Stomach (tissue), 4 donors: ENCODE data around the gene GLIS2.

Experiments used
- EP300 ChIP-seq: sonication (generic); formaldehyde crosslinking; IDR thresholded peaks from one replicate; pipeline ENCODE4 v1.6.1; 2017; ENCODE audit warnings: antibody characterized with exemption
- POLR2A ChIP-seq, 4 donors: fragments of 450-650 bp; IDR thresholded peaks; one replicate each; pipeline ENCODE4 v1.6.1; 2016; ENCODE audit warnings: antibody characterized with exemption in 4 of 4, control low read depth in 2 of 4, mild to moderate bottlenecking in 1 of 4, moderate library complexity in 1 of 4
- POLR2AphosphoS5 ChIP-seq, 3 donors: sonication (generic); formaldehyde crosslinking; IDR thresholded peaks; one replicate each; pipeline ENCODE4 v1.6.1; 2016; ENCODE audit warnings: antibody characterized with exemption in 3 of 3
- TF ChIP-seq, protein P1 (sequence below), 7 experiments: fragments of 450-650 bp in 4 of 7; fragments of 200-600 bp in 3 of 7; sonication (generic) in 3 of 7; IDR thresholded peaks; one replicate each; pipeline ENCODE4 v1.5.1; 2016 to 2019; ENCODE audit warnings: antibody characterized with exemption in 7 of 7, control low read depth in 2 of 7, mild to moderate bottlenecking in 1 of 7

- TF ChIP-seq, protein P1, sequence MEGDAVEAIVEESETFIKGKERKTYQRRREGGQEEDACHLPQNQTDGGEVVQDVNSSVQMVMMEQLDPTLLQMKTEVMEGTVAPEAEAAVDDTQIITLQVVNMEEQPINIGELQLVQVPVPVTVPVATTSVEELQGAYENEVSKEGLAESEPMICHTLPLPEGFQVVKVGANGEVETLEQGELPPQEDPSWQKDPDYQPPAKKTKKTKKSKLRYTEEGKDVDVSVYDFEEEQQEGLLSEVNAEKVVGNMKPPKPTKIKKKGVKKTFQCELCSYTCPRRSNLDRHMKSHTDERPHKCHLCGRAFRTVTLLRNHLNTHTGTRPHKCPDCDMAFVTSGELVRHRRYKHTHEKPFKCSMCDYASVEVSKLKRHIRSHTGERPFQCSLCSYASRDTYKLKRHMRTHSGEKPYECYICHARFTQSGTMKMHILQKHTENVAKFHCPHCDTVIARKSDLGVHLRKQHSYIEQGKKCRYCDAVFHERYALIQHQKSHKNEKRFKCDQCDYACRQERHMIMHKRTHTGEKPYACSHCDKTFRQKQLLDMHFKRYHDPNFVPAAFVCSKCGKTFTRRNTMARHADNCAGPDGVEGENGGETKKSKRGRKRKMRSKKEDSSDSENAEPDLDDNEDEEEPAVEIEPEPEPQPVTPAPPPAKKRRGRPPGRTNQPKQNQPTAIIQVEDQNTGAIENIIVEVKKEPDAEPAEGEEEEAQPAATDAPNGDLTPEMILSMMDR (IDR thresholded peaks at IDR 0.05), result no peak
- TF ChIP-seq POLR2A (IDR thresholded peaks at IDR 0.05) (no peak), POLR2AphosphoS5 (IDR thresholded peaks at IDR 0.05) (no peak), EP300 (no peak)
These were observed 24.0 kb downstream of the GLIS2 start for GRCh38 chr16:4339909-4340308.
